H9 (cell line): ENCODE results near the gene SLC2A1. TPM values are rescaled to one million over a fixed set of nuclear protein-coding genes. Genes with fewer than 3 reads are reported as not detected.

Experiments used
- DNase-seq: peaks from one replicate; pipeline ENCODE4 v3.0.0-alpha.2; 2017
- H2AFZ ChIP-seq: one replicate; pipeline ENCODE4 v1.6.1; 2013; ENCODE audit warnings: mild to moderate bottlenecking, low read length, control low read depth, moderate library complexity
- H2AK5ac ChIP-seq: 2 replicates; pipeline ENCODE4 v1.6.1; 2013; ENCODE audit warnings: low read length, control low read depth, mixed read lengths; ENCODE audit not compliant: insufficient read length
- H2BK120ac ChIP-seq: one replicate; pipeline ENCODE4 v1.6.1; 2013; ENCODE audit warnings: low read depth, mild to moderate bottlenecking, low read length, control low read depth, inconsistent platforms; ENCODE audit not compliant: poor library complexity, severe bottlenecking
- H2BK12ac ChIP-seq: 2 replicates; pipeline ENCODE4 v1.6.1; 2013; ENCODE audit warnings: low read length, control low read depth, mixed read lengths, low read depth; ENCODE audit not compliant: insufficient read length
- H2BK15ac ChIP-seq: 2 replicates; pipeline ENCODE4 v1.6.1; 2013; ENCODE audit warnings: low read depth, low read length, control low read depth
- H2BK20ac ChIP-seq: one replicate; pipeline ENCODE4 v1.6.1; 2013; ENCODE audit warnings: low read depth, mild to moderate bottlenecking, low read length, control low read depth, inconsistent platforms; ENCODE audit not compliant: poor library complexity, severe bottlenecking
- H2BK5ac ChIP-seq: 2 replicates; pipeline ENCODE4 v1.6.1; 2013; ENCODE audit warnings: low read length, control low read depth, mixed read lengths; ENCODE audit not compliant: insufficient read length
- H3K14ac ChIP-seq: 2 replicates; pipeline ENCODE4 v1.6.1; 2013; ENCODE audit warnings: low read length, control low read depth; ENCODE audit not compliant: insufficient read depth
- H3K18ac ChIP-seq: 2 replicates; pipeline ENCODE4 v1.6.1; 2013; ENCODE audit warnings: low read depth, mild to moderate bottlenecking, mixed read lengths, low read length, control low read depth; ENCODE audit not compliant: insufficient read length
- H3K23ac ChIP-seq: 2 replicates; pipeline ENCODE4 v1.6.1; 2013; ENCODE audit warnings: low read length, control low read depth, mixed read lengths, low read depth; ENCODE audit not compliant: insufficient read length
- H3K23me2 ChIP-seq: 2 replicates; pipeline ENCODE4 v1.6.1; 2013; ENCODE audit warnings: low read depth, mild to moderate bottlenecking, mixed read lengths, low read length, control low read depth; ENCODE audit not compliant: insufficient read length, poor library complexity, severe bottlenecking
- H3K27ac ChIP-seq: 2 replicates; pipeline ENCODE4 v1.5.1; 2013; ENCODE audit warnings: low read length, control low read depth, mixed read lengths, low read depth; ENCODE audit not compliant: insufficient read length
- H3K27me3 ChIP-seq: 2 replicates; pipeline ENCODE4 v1.6.1; 2013; ENCODE audit warnings: low read length, control low read depth, inconsistent platforms; ENCODE audit not compliant: insufficient read depth
- H3K4ac ChIP-seq: 2 replicates; pipeline ENCODE4 v1.6.1; 2013; ENCODE audit warnings: low read depth, mild to moderate bottlenecking, control low read depth, inconsistent platforms, low read length, moderate library complexity
- H3K4me1 ChIP-seq: 2 replicates; pipeline ENCODE4 v1.6.1; 2013; ENCODE audit warnings: low read length, control low read depth, inconsistent platforms; ENCODE audit not compliant: insufficient read depth
- H3K4me2 ChIP-seq: 2 replicates; pipeline ENCODE4 v1.6.1; 2013; ENCODE audit warnings: low read length, control low read depth, mixed read lengths; ENCODE audit not compliant: insufficient read length, insufficient read depth
- H3K56ac ChIP-seq: 2 replicates; pipeline ENCODE4 v1.6.1; 2013; ENCODE audit warnings: low read depth, mild to moderate bottlenecking, mixed read lengths, low read length, control low read depth; ENCODE audit not compliant: insufficient read length
- H3K79me1 ChIP-seq: 2 replicates; pipeline ENCODE4 v1.6.1; 2013; ENCODE audit warnings: low read depth, mild to moderate bottlenecking, moderate library complexity, low read length, control low read depth, inconsistent platforms; ENCODE audit not compliant: insufficient read depth, poor library complexity, severe bottlenecking
- H3K79me2 ChIP-seq: 2 replicates; pipeline ENCODE4 v1.6.1; 2013; ENCODE audit warnings: low read length, control low read depth, inconsistent platforms; ENCODE audit not compliant: insufficient read depth
- H3K9ac ChIP-seq: 2 replicates; pipeline ENCODE4 v1.6.1; 2013; ENCODE audit warnings: low read length, control low read depth, mixed read lengths; ENCODE audit not compliant: insufficient read length; ENCODE audit errors: extremely low read depth
- H3K9me3 ChIP-seq: one replicate; pipeline ENCODE4 v1.6.1; 2013; ENCODE audit warnings: low read depth, low read length, inconsistent platforms; ENCODE audit not compliant: control insufficient read depth
- H3T11ph ChIP-seq: one replicate; pipeline ENCODE4 v1.6.1; 2013; ENCODE audit warnings: mild to moderate bottlenecking, low read length, control low read depth, inconsistent platforms
- H4K20me1 ChIP-seq: one replicate; pipeline ENCODE4 v1.6.1; 2013; ENCODE audit not compliant: control insufficient read depth, insufficient read length, insufficient read depth
- H4K5ac ChIP-seq: 2 replicates; pipeline ENCODE4 v1.6.1; 2013; ENCODE audit warnings: low read depth, mild to moderate bottlenecking, mixed read lengths, low read length, control low read depth; ENCODE audit not compliant: insufficient read length
- H4K8ac ChIP-seq: replicated peaks from 2 replicates; pipeline ENCODE4 v1.6.1; 2013; ENCODE audit warnings: low read length, control low read depth, mixed read lengths, low read depth; ENCODE audit not compliant: insufficient read length
- H4K91ac ChIP-seq: 2 replicates; pipeline ENCODE4 v1.6.1; 2013; ENCODE audit warnings: low read depth, mild to moderate bottlenecking, moderate library complexity, mixed read lengths, low read length, control low read depth; ENCODE audit not compliant: insufficient read length
- H3K27ac Mint-ChIP-seq, 3 experiments: 2 replicates in 2 of 3; 3 replicates in 1 of 3; pipeline ENCODE4 v1.8.0; 2020 to 2021; ENCODE audit warnings: mixed read lengths in 3 of 3, mild to moderate bottlenecking in 1 of 3, moderate library complexity in 1 of 3
- H3K27me3 Mint-ChIP-seq: 2 replicates; pipeline ENCODE4 v1.8.0; 2021; ENCODE audit warnings: low read depth, mild to moderate bottlenecking, moderate library complexity, mixed read lengths
- H3K36me3 Mint-ChIP-seq, 3 experiments: 2 replicates in 2 of 3; 3 replicates in 1 of 3; pipeline ENCODE4 v1.8.0; 2020 to 2021; ENCODE audit warnings: low read depth in 3 of 3, mixed read lengths in 3 of 3; ENCODE audit not compliant: insufficient read depth in 1 of 3
- H3K4me1 Mint-ChIP-seq, 2 experiments: 2 replicates each; pipeline ENCODE4 v1.8.0; 2020; ENCODE audit warnings: mixed read lengths in 2 of 2
- H3K4me3 Mint-ChIP-seq, 2 experiments: 2 replicates in 1 of 2; 3 replicates in 1 of 2; pipeline ENCODE4 v1.8.0; 2020 to 2021; ENCODE audit warnings: mild to moderate bottlenecking in 2 of 2, mixed read lengths in 2 of 2, moderate library complexity in 1 of 2
- H3K9me3 Mint-ChIP-seq, 2 experiments: 2 replicates in 1 of 2; 3 replicates in 1 of 2; pipeline ENCODE4 v1.8.0; 2020; ENCODE audit warnings: mild to moderate bottlenecking in 2 of 2, mixed read lengths in 2 of 2, moderate library complexity in 1 of 2
- WGBS: extraction: QIAGEN DNeasy Blood & Tissue Kit; methylation state at CpG from one replicate; pipeline ENCODE4 v1.1.7; 2013; ENCODE audit warnings: missing lambda C conversion rate, low lambda C conversion rate, mixed read lengths; ENCODE audit not compliant: insufficient read length; ENCODE audit errors: extremely low coverage; 5-methylcytosine and 5-hydroxymethylcytosine counted together
- total RNA-seq: library from RNA; stranded (reverse); gene quantifications from 2 replicates; pipeline ENCODE4 v1.2.1, GENCODE V29; 2021
- TF ChIP-seq, protein P1 (sequence below): fragments of 200-600 bp; sonication (generic); conservative IDR thresholded peaks from 3 replicates; pipeline ENCODE4 v1.8.0; 2021; ENCODE audit warnings: antibody characterized with exemption, mild to moderate bottlenecking

Gene SLC2A1
- total RNA-seq, 1 experiment from 2014 or later = 186 TPM

GRCh38 chr1:42891465-42892138, 67.1 kb downstream of the SLC2A1 start:
- Histone ChIP-seq H4K20me1 (no peaks in the 10 kb centered on the region), H2BK5ac (no peak overlapping the region), H3T11ph (no peak overlapping the region), H3K4me1 (no peaks in the 10 kb centered on the region), H2AK5ac (no peak overlapping the region), H4K5ac (no peak overlapping the region), H4K91ac (no peak overlapping the region), H2BK12ac (no peak overlapping the region), H2BK20ac (no peak overlapping the region), H4K8ac (no peak overlapping the region), H3K23me2 (no peaks in the 10 kb centered on the region), H3K4ac (no peak overlapping the region), H3K18ac (no peak overlapping the region), H3K79me2 (no peaks in the 10 kb centered on the region), H2BK120ac (no peak overlapping the region), H3K23ac (no peak overlapping the region), H3K9ac (no peak overlapping the region), H3K9me3 (no peaks in the 10 kb centered on the region), H3K27ac (no peak overlapping the region), H2AFZ (no peak overlapping the region), H3K79me1 (no peaks in the 10 kb centered on the region), H3K56ac (no peak overlapping the region), H3K27me3 (no peaks in the 10 kb centered on the region), H3K14ac (no peak overlapping the region), H3K4me2 (no peak overlapping the region), H2BK15ac (no peak overlapping the region)
- DNase-seq = no peak
- H3K4me3 Mint-ChIP-seq = no peak overlapping the region
- no peak overlapping the region for H3K27ac Mint-ChIP-seq
- TF ChIP-seq, protein P1, sequence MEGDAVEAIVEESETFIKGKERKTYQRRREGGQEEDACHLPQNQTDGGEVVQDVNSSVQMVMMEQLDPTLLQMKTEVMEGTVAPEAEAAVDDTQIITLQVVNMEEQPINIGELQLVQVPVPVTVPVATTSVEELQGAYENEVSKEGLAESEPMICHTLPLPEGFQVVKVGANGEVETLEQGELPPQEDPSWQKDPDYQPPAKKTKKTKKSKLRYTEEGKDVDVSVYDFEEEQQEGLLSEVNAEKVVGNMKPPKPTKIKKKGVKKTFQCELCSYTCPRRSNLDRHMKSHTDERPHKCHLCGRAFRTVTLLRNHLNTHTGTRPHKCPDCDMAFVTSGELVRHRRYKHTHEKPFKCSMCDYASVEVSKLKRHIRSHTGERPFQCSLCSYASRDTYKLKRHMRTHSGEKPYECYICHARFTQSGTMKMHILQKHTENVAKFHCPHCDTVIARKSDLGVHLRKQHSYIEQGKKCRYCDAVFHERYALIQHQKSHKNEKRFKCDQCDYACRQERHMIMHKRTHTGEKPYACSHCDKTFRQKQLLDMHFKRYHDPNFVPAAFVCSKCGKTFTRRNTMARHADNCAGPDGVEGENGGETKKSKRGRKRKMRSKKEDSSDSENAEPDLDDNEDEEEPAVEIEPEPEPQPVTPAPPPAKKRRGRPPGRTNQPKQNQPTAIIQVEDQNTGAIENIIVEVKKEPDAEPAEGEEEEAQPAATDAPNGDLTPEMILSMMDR = no peak
- no peaks in the 10 kb centered on the region for H3K4me1 Mint-ChIP-seq
- H3K9me3 Mint-ChIP-seq = peaks cover 0 to 2% of the 10 kb centered on the region in 2 experiments; a peak in 3 of 5 replicates
- H3K36me3 Mint-ChIP-seq = no peaks in the 10 kb centered on the region
- H3K27me3 Mint-ChIP-seq = peaks cover 3% of the 10 kb centered on the region
- no CpG with 5 or more reads among the region's 5 CpGs for WGBS
